Activated T-helper 2 cell treated with anti-CD3 and anti-CD28 coated beads, Interferon-gamma antibody, Interleukin-2, Interleukin-4, amounts not matched to agents 10 μg/mL and 5 μg/mL and 100 μg/mL, durations not matched to agents 14 hours and 24 hours and 36 hours (primary cell): ENCODE data around the gene MED12L. TPM values are rescaled to one million over a fixed set of nuclear protein-coding genes. Genes with fewer than 3 reads are reported as not detected.

Source experiments
- DNase-seq: peaks from one replicate; pipeline ENCODE4 v3.0.0; 2021; ENCODE audit warnings: low spot score
- H3K27ac Mint-ChIP-seq: one replicate; pipeline ENCODE4 v1.8.0; 2021; ENCODE audit warnings: mixed read lengths
- H3K27me3 Mint-ChIP-seq: one replicate; pipeline ENCODE4 v1.8.0; 2021; ENCODE audit warnings: low read depth, mixed read lengths
- H3K36me3 Mint-ChIP-seq: one replicate; pipeline ENCODE4 v1.8.0; 2021; ENCODE audit warnings: low read depth, mixed read lengths
- H3K4me1 Mint-ChIP-seq: one replicate; pipeline ENCODE4 v1.8.0; 2021; ENCODE audit warnings: low read depth, mixed read lengths
- H3K4me3 Mint-ChIP-seq: one replicate; pipeline ENCODE4 v1.8.0; 2021; ENCODE audit warnings: low read depth, mild to moderate bottlenecking, moderate library complexity, mixed read lengths
- H3K9me3 Mint-ChIP-seq: one replicate; pipeline ENCODE4 v1.8.0; 2021; ENCODE audit warnings: mixed read lengths
- intact Hi-C: fragments of 100-400 bp; cut with micrococcal nuclease; formaldehyde crosslinking; loops from one replicate; pipeline ENCODE4 v1.15.1; 2023
- total RNA-seq: library from RNA; stranded (reverse); gene quantifications from 2 replicates; pipeline ENCODE4 v1.2.3, GENCODE V29; 2022

MED12L gene
- total RNA-seq, 1 donor from 2014 or later = 8.7 TPM

- Mint-ChIP-seq H3K27me3 (no peaks in the 10 kb centered on the region), H3K9me3 (no peaks in the 10 kb centered on the region), H3K36me3 (peaks cover 76% of the 10 kb centered on the region), H3K27ac (peak overlapping the region; percentile 95), H3K4me1 (peaks cover 31% of the 10 kb centered on the region), H3K4me3 (peak overlapping the region; percentile 91)
- DNase-seq = no peak
- intact Hi-C loops = loop anchor here (1.0 to 10.0 kb wide), 7 partner anchors 8 to 1965 kb away; partner anchors contain the start of gene RAP2B
These were observed 114.3 kb downstream of the MED12L start for GRCh38 chr3:151199554-151200438.

DNA sequence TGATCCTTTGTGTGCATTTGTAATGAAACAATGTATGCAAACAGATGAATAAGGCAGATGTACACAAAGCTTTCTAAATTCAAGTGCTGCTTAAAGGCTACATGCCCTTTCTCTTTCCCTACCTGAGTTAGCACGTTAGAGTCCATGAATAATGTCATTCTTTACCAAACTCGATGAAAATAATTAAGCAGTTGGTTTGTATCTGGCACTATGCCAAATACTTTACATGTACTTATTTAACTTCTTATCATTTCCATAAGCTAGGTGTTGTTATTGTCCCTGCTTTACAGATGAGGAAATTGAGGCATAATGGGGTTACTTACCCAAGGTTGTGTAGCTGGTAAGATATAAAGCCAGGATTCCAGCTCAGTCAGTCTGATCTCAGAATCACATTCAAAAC lies 115.1 kb downstream of the MED12L start:
- H3K36me3 Mint-ChIP-seq = peaks cover 72% of the 10 kb centered on the region
- peak overlapping the region; percentile 91 for H3K4me3 Mint-ChIP-seq
- no peak for DNase-seq
- intact Hi-C loops = loop anchor here (5.0 to 10.0 kb wide), 4 partner anchors 788 to 1964 kb away; partner anchors contain the start of gene RAP2B
- H3K4me1 Mint-ChIP-seq = peaks cover 39% of the 10 kb centered on the region
- no peaks in the 10 kb centered on the region for H3K27me3 Mint-ChIP-seq
- H3K9me3 Mint-ChIP-seq = no peaks in the 10 kb centered on the region
- peak overlapping the region; percentile 95 for H3K27ac Mint-ChIP-seq

GRCh38 chr3:151201051-151201730 lies 115.7 kb downstream of the MED12L start:
- H3K36me3 Mint-ChIP-seq = peaks cover 66% of the 10 kb centered on the region
- peak overlapping the region; percentile 95 for H3K27ac Mint-ChIP-seq
- intact Hi-C loops = loop anchor here (5.0 to 10.0 kb wide), 4 partner anchors 789 to 1964 kb away; partner anchors contain the start of gene RAP2B
- H3K4me1 Mint-ChIP-seq = peaks cover 41% of the 10 kb centered on the region
- no peak for DNase-seq
- peak overlapping the region; percentile 91 for H3K4me3 Mint-ChIP-seq
- no peaks in the 10 kb centered on the region for H3K27me3 Mint-ChIP-seq
- H3K9me3 Mint-ChIP-seq = no peaks in the 10 kb centered on the region

DNA sequence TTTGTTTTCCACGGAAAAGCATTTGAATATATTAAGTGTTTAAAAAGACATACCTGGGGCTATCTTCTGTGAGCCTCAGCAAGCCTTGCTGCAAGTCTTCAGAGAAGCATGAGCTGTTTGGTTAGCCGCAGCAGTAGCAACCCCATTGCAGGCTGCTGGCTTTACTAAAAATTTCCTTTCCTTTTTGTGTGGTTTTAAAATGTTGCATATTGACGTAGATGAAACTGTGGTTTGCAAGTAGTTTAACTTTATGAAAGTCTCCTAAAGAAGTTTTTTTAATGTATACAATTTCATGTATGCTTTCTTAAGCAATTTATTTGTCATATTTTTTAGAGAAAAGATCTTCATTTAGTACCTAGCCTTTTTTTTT lies 117.6 kb downstream of the MED12L start, which contains the start of gene GPR171:
Gene GPR171 (minus strand): TSS at position 166 of the 370 bp plus-strand sequence. CDS start 3,830 bp downstream, outside the sequence.
- Mint-ChIP-seq H3K36me3 (peaks cover 51% of the 10 kb centered on the region), H3K4me1 (peaks cover 52% of the 10 kb centered on the region)
- intact Hi-C loops = loop anchor here (1.0 to 10.0 kb wide), 8 partner anchors 12 to 1962 kb away; partner anchors contain the start of gene RAP2B

GRCh38 chr3:151204530-151205402 lies 119.3 kb downstream of the MED12L start:
- Mint-ChIP-seq H3K4me3 (peak overlapping the region; percentile 67), H3K4me1 (peaks cover 51% of the 10 kb centered on the region), H3K27ac (peak overlapping the region; percentile 94), H3K36me3 (peaks cover 39% of the 10 kb centered on the region), H3K27me3 (no peaks in the 10 kb centered on the region), H3K9me3 (no peaks in the 10 kb centered on the region)
- intact Hi-C loops = loop anchor here (1.0 to 10.0 kb wide), 6 partner anchors 64 to 1960 kb away; partner anchors contain the start of gene RAP2B
- DNase-seq = no peak

More for the DNA sequence above, 117.6 kb downstream of the MED12L start, which contains the start of gene GPR171:
- Mint-ChIP-seq H3K27ac (peak within 1 kb of the TSS; percentile 95), H3K9me3 (no peaks in the 10 kb centered on the region), H3K4me3 (peak within 1 kb of the TSS; percentile 91), H3K27me3 (no peaks in the 10 kb centered on the region)
- peak; percentile 70 for DNase-seq

DNA sequence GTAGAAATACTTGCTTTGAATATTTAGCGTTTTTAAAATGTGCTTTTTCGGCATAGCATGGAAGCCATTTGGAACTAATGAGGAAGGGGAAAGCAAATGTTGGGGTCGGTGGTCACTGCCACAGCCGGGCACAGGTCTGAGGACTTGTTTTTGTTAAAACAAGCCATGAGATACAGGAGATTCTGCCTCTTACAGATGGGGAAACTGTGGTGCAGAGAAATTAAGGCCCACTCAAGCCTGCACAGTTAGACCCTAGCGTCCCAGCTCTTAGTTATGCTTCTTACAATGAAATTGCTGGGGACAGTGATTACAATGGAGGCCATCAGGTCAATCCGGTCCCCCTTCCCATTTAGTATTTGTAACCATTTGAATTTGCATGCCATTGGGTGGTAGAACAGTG lies 120.0 kb downstream of the MED12L start:
- no peaks in the 10 kb centered on the region for H3K9me3 Mint-ChIP-seq
- peaks cover 32% of the 10 kb centered on the region for H3K36me3 Mint-ChIP-seq
- DNase-seq = no peak
- H3K4me1 Mint-ChIP-seq = peaks cover 58% of the 10 kb centered on the region
- peak overlapping the region; percentile 94 for H3K27ac Mint-ChIP-seq
- H3K4me3 Mint-ChIP-seq = peak overlapping the region; percentile 45
- intact Hi-C loops = loop anchor here (2.0 to 10.0 kb wide), 2 partner anchors 63 to 1959 kb away; partner anchors contain the start of gene RAP2B
- no peaks in the 10 kb centered on the region for H3K27me3 Mint-ChIP-seq

- no peak for DNase-seq
- peak overlapping the region; percentile 45 for H3K4me3 Mint-ChIP-seq
- intact Hi-C loops = loop anchor here (2.0 to 10.0 kb wide), 2 partner anchors 991 to 1959 kb away; partner anchors contain the start of gene RAP2B
- H3K27ac Mint-ChIP-seq = peak overlapping the region; percentile 94
- no peaks in the 10 kb centered on the region for H3K27me3 Mint-ChIP-seq
- peaks cover 65% of the 10 kb centered on the region for H3K4me1 Mint-ChIP-seq
- H3K9me3 Mint-ChIP-seq = no peaks in the 10 kb centered on the region
- H3K36me3 Mint-ChIP-seq = peaks cover 24% of the 10 kb centered on the region
These were observed 120.7 kb downstream of the MED12L start for GRCh38 chr3:151206201-151206600.

GRCh38 chr3:151209654-151210053 lies 124.2 kb downstream of the MED12L start:
- intact Hi-C loops = loop anchor here (1.0 to 10.0 kb wide), 2 partner anchors 18 to 1955 kb away; partner anchors contain the start of gene RAP2B
- no peaks in the 10 kb centered on the region for H3K27me3 Mint-ChIP-seq
- H3K4me3 Mint-ChIP-seq = peak overlapping the region; percentile 31
- H3K27ac Mint-ChIP-seq = peak overlapping the region; percentile 75
- no peak for DNase-seq
- peaks cover 61% of the 10 kb centered on the region for H3K4me1 Mint-ChIP-seq
- H3K36me3 Mint-ChIP-seq = peaks cover 5% of the 10 kb centered on the region
- H3K9me3 Mint-ChIP-seq = no peaks in the 10 kb centered on the region

GRCh38 chr3:151210676-151211381 lies 125.4 kb downstream of the MED12L start:
- Mint-ChIP-seq H3K27me3 (no peaks in the 10 kb centered on the region), H3K4me1 (peaks cover 53% of the 10 kb centered on the region), H3K9me3 (no peaks in the 10 kb centered on the region), H3K36me3 (peaks cover 5% of the 10 kb centered on the region), H3K27ac (peak overlapping the region; percentile 75), H3K4me3 (peak overlapping the region; percentile 47)
- no peak for DNase-seq
- intact Hi-C loops = loop anchor here (1.0 kb wide), 1 partner anchor 8 kb away; no protein-coding TSS in a partner anchor

DNA sequence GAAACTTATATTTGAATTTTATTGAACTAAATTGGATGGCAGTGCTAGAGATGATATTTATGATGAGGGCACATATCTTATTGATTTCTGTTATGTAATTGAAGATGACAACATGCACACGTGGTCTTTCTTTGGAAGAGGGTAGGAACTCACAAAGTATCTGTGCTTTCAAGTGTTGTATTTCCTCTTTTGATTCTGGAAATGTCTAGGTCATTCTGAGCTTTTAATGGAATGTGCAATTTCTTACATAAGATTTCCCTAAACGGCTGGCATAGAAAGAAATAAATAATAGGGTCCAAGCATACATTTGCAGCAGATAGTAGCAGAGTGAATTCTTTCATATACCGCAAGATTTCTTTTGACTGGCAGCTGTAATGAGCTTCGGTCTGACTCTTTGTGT lies 127.7 kb downstream of the MED12L start:
- peaks cover 5% of the 10 kb centered on the region for H3K36me3 Mint-ChIP-seq
- no peak overlapping the region for H3K27ac Mint-ChIP-seq
- no peaks in the 10 kb centered on the region for H3K9me3 Mint-ChIP-seq
- no peak for DNase-seq
- intact Hi-C loops = no loop called here
- H3K4me1 Mint-ChIP-seq = peaks cover 40% of the 10 kb centered on the region
- no peak overlapping the region for H3K4me3 Mint-ChIP-seq
- H3K27me3 Mint-ChIP-seq = no peaks in the 10 kb centered on the region

GRCh38 chr3:151213881-151214280 lies 128.4 kb downstream of the MED12L start:
- H3K27me3 Mint-ChIP-seq = no peaks in the 10 kb centered on the region
- no peak for DNase-seq
- peaks cover 36% of the 10 kb centered on the region for H3K4me1 Mint-ChIP-seq
- intact Hi-C loops = no loop called here
- peaks cover 2% of the 10 kb centered on the region for H3K36me3 Mint-ChIP-seq
- H3K27ac Mint-ChIP-seq = no peak overlapping the region
- H3K4me3 Mint-ChIP-seq = no peak overlapping the region
- H3K9me3 Mint-ChIP-seq = no peaks in the 10 kb centered on the region
